HPDE6-E6E7 (cell line): ENCODE measurements around the gene BSX.

ENCODE experiments used
- DNase-seq: peaks from one replicate; pipeline ENCODE4 v3.0.0; 2011; ENCODE audit warnings: missing footprints; ENCODE audit errors: extremely low spot score

Gene BSX

DNA sequence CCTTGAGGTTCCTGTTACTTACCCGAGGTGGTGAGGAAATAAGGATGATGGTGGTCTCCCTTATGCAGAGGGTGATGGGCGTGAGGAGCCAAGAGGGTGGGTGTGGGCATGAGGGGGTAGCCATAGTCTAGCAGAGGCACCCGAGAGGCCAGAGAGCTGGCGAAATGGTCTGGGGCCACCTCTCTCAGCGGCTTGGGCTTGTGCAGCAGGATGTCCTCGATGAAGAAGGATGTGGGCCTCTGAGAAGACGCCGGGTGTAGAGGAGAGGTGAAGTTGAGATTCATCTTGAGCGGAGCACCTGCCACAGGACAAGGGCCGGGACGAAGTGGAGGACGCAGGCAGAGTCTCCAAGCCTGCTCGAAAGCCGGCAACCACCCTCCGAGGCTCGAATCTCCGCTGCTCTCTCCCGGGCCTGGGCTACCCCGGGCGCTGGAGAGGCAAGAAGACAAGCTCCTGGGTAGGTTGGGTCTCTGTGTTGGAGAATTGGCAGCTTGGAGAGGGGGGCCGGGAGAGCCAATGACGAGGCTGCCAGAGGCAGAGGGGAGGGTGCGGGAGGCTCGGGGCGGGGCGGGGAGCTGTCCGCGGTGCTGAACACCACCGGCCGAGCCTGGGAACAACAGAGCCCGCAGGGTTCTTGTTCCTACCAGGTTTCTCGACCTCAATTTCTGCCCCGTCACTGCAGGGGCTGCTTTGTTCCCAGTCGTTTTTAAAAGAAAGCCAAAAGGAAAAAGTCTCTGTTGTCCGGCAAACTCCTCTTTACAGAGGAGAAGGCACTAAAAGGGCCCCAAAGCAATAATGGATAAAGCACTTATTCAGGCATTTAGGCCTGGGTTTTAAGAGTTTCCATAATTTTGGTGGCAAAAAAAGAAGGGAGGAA, at the start of gene BSX:
Gene BSX (minus strand): TSS at position 447 of the 877 bp plus-strand sequence. CDS start 163 bp downstream, at position 284.
- peak; percentile 59 for DNase-seq

DNA sequence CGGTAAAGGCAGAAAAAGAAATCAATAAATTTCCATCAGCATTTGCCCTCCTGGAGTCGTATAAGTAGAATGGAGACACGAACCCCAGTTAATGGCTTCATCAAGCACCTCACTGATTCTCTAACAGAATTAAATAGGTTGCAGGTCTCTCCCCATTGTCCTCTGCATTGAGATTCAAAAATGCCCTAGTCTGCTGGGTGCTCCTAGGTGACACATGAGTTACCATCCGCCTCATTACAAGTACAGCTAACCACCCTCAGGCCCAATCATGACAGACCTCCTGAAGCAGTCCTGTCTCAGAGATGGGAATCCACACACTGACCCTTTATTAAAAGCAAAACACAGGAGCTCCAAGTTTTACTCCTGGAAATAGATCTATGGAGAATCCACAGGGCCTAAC, 48.9 kb upstream of the BSX start:
- no peak for DNase-seq

DNA sequence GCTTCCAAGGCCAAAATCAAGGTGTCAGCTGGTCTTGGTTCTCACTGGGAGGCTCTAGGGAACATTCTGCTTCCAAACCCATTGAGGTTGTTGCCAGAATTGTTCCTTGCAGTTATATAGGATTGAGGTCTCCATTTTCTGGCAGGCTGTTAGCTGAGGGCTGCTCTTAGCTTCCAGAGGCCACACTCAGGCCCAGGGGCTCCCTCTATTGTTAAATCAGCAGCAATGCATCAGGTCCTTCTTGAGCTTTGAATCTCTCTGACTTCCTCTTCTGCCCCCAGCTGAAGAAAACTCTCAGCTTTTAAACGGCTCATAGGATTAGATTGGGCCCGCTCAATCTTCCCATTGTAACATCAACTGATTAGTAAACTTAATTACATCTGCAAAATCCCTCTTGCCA, 39.3 kb upstream of the BSX start:
- DNase-seq, result peak; percentile 54

DNA sequence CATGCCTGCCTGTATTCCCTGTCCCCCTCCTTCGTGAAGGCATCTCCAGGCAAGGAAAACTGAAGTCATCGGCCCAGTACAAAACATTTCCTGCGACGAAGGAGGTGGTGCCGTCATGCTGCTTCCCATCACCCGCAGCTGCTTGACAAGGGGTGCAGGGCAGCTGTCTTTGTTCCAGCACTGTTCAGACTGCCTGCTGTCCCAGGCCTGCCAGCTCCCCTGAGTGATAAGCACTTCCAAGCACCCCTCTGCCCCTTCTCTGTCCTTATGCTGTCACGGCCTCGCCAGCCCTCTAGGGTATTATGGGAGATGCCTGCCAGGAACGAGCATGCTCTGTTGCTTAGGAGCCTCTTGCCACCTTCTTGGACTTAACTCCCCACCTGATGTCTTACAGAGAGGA, 37.1 kb upstream of the BSX start:
- DNase-seq, result no peak

DNA sequence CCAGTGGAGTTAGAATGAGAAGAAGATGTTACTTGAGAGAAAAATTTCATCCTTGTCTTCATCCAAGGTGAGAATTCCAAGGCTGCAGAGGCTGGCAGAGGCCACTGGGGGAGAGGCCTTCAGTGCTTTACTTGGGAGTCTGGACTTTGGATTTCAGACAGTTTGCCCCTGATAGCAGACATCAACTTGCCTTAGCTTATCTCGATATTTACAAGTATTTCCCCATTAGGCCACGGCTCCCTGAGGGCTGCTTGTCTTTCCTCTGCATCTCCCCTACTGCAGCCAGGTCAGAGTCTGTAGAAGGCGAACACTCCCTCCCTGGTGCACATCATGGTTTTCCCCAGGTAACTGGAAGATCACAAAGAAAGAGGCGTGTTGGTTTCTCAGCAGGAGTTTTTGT, 29.9 kb upstream of the BSX start:
- no peak for DNase-seq

DNA sequence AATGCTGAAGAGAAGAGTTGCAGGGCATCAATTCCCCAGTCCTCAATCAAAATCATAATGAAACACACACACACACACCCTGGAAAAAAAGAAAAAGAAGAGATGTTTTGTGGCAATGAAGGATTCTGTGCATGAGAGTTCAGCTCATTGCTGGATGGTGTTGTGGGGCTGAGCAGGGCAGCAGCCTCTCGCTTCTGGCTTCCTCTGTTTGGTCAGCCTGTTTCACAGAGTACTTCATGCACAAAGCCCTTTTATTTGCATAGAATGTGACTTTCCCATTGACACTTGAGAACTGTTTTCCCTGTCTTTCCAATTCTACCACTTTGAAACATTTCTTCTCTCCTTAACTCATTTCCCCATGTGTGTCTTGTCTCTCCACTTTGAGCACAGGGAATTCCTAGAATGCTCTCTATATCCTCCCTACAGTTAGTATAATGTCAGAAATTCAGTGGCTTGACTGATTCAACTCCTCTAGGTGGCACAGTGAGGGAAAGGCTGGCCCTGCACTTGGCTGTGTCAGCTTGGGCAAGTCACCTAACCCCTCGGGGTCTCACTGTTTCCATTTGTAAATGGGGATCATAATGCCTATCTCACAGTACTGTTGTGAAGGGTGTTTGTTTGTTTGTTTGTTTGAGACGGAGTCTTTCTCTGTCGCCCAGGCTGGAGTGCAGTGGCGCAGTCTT, 25.4 kb upstream of the BSX start:
- DNase-seq, result no peak

DNA sequence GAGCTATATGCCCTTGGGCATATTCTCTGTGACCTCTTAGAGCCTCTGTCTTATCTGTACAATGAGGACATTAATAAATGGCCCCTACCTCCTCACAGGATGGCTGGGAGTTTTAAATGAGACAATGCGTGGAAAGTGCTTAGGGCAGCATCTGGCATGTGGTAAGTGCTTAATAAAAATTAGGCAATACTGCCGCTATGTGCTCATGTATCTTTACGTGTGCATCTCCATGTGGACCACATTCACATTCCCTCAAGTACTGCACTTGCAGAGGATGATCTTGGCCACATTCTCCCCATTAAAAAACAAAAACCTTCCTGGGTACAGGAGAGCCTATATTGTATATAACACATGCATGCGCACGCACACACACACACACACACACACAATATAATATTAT, 19.1 kb upstream of the BSX start:
- no peak for DNase-seq

DNA sequence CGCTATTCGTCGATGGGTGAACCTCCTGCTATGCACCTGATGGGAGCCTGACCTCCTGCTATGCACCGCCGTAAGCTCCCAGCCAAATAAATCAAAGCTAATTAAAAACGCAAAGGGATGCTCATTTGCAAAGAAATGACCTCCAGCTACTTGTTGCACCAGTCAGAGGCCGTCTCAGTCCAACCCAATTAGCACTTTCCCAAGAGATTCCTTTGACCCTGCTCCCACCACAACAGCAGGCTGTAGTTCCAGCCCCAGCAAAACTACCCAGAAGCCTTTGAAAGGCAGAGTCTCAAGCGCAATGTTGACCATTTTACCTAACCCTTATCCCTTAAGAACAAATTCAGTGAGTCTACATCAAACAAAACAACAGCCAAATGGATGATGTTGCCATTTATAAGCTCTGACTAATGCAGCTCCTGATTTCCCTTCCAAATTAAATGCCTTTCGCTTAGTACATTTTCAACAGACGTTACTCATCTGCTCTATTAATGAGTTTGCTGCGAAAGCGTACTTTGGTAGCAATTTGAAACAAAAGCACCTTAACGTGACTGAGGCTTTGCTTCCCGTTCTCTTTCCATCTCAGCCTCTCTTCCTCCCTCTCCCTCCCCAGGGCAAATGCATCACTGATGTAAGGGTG, 17.2 kb upstream of the BSX start:
- no peak for DNase-seq

DNA sequence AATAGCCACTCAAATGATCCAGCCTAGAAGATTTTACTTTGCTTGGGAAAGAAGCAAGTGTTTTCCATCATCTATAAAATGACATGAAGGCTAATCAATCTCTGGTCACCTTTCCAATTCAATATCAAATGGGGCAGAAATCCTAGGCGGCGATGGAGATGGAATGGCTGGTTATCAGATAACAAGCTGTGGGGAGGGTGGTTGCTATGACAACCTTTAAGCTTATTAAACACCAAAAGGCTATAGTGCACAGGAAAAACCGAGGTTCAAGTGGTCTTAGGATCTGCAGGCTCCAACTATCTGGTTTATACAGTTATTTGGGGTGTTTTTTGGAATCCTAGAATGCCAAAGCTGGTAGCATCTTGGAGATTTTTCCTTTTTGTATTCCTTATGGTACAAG, 13.9 kb upstream of the BSX start:
- no peak for DNase-seq

DNA sequence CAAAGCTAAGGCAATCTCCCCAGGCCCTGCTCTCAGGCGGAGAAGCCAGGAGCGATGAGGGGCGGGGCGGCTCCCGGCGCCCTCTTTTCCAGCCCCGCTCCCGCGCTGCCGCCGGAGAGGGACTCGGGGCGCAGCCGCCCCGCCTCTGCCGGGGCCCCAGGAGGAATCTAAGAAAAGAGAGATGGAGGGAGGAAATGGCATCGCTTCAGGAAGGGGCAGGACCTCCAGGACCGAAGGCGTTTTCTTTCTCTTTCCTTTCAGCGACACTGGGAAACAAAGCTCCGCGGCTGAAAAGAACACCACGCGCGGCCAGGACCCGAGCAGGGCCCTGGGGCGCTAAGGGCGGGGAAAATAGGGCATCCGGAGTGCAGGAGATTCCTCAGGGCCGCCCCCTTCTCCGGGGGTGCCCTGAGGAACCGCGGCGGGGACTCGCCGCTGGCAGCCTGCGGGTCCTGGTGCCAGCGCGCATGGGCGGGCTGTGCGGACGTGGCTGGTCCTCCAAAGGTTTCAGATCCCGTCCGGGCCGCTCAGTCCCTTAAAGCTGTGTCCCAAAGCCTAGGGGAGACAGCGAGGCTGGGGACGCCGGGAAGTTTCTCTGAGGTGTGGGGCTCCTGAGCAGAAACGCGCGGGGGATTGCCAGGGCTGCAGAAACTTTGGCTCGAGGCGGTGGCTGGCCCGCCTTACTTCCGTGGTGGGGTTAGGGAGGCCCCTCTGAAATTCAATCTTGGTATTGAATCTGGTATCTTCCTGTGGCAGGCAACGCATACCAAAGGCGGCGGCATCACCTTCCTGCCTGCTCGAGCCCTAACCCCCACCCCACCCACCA, 2.8 kb upstream of the BSX start:
- DNase-seq, result no peak

DNA sequence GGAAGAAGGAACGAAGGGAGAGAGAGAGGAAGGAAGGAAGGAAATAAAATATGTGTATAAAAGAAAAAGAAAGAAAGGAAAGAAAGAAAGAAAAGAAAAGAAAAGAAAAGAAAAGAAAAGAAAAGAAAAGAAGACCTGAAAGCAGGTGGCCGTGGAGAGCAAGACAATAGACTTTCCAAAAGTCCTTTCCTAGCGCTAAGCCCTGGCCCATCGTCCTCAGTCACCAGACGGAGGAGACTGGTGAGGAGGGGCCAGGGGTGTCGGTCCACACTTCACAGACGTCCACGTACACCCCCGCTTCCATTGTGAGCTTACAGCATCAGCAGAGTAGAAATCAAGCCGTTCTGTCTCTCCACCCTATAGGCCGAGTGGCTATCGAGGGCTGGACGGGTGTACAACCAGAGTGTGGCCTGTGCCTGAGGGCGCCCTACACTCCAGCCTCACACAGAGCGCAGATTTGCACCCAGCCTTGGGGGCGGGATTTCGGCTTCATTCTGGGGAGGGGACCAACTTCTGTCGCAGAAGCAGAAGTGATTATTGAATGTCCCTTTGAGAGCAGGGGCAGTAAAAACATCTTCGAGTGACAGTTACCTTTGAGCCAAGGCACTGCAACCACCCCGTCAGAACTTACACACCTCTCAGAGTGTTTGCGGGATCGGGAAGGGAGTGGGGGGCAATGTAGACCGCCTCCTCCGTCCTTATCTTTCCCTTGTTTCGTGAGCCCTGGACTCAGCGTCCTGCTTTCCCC, 2.0 kb upstream of the BSX start:
- no peak for DNase-seq

DNA sequence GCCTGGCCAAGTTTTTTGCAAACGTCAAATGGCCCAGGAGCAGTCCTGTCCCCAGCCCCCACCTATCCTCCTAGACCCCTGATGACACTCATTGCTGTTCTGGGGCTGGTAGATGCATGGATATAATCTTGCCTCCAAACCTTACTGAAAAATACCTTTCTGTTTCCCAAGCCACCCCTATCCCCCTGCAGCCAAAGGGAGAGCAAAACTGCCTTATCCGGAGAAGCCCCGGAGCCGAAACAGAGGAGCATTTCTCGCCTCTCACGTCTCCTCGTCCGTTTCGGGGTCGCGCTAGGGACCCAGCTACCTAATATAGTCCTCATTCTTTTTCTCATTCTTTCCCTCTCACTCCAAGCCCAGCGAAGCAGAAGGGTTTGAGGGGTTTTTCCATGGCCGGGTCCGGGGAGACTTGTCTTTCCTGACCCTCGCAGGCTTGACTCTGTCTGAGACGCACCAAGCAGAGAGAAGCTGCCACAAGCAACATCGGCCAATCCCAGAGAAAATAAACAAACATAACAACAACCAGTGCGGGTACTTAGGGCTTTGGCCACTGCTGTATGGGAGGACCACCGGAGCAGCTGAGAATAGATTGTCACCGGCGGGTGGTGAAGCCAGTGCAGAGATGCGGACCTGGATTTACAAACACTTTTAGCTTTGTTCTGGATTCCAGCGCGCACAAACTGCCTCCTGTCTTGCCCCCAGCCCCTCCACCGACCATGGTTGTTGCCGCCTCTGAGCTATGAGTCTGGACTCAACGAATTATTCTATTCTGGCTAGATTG, 1.6 kb downstream of the BSX start:
- DNase-seq, result no peak

DNA sequence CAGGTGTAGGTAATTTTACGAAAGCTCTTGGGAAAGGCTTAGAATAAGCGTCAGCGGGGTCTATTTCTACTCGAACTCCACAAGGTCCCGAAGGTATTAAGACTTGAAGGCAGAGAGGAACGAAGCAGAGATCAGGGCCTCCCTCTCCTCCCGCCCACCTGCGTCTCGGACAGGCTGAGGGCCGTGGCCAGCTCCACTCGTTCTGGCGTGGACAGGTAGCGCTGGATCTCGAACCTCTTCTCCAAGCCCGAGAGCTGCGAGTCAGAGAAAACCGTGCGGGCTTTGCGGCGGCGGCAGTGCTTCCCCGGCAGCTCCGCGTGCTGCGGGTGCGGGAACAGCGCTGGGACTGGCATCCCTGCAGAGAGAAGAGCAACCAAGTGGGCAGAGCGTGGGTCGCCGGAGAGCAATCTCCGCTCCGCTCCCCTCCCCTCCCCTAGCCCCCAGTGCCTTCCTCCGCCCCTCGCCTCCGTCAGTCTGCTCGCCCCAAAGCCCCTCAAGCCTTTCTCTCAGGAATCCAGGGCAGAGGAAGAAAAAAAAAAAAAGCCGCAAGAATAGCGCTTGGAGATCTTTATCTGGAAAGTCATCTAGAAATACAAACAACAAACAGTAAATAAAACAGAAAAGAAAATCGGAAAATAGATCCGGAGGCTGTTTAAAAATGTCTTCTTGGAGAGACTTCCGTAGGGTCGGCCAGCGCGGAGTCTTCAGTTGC, 2.4 kb downstream of the BSX start:
- DNase-seq, result no peak

DNA sequence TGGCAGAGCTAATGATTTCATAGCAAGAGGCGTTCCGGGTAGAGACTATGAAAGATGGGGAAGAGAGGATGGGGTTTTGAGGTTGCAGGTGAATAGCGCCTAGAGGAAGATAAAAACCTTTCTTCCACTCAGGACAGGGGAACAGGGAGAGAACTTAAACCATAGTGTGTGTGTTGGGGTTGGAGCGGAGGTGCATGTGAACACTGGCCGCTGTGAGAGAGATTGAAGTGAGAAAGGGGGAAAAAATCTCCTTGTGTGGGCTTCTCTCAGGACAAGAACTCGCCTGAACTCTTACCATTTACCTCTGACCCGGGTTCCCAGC, 3.4 kb downstream of the BSX start:
- DNase-seq, result no peak

DNA sequence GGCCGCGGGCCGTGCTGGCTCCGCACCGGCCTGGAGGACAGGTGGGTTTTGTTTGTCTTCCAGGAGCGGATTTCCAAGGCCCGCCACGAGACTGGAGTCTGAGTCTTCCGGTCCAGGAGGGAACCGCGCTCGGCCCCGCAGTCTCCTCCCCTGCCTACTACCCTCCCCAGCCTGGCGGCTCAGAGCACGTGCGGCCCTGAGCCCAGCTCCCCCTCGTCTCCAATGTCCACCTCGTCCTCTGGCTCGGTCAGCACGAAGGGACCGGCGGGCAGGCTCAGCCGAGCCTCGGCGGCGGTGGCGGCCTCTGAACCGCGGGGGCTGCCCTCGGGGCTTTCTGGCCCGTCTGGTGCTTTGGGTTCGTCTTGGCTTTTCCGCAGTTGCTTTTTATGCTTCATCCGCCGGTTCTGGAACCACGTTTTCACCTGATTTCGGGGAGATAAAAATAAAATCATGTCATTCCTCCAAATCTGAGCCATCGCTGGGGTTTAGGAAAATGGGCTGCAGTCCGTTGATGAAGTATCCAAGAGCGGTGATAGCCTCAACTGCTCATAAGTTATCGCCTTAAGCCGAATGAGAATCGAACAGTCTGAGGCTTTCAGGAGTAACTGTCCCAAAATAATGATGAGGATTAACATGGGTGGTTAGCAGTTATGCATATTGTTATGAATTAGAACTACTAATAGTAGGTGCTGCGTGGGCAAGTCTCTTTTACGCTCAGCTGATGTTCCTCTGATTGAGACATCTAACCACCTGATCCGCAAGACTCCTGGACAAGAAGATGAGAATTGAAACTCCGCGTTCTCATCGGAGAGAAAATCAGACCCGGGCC, 4.0 kb downstream of the BSX start:
- DNase-seq, result no peak

DNA sequence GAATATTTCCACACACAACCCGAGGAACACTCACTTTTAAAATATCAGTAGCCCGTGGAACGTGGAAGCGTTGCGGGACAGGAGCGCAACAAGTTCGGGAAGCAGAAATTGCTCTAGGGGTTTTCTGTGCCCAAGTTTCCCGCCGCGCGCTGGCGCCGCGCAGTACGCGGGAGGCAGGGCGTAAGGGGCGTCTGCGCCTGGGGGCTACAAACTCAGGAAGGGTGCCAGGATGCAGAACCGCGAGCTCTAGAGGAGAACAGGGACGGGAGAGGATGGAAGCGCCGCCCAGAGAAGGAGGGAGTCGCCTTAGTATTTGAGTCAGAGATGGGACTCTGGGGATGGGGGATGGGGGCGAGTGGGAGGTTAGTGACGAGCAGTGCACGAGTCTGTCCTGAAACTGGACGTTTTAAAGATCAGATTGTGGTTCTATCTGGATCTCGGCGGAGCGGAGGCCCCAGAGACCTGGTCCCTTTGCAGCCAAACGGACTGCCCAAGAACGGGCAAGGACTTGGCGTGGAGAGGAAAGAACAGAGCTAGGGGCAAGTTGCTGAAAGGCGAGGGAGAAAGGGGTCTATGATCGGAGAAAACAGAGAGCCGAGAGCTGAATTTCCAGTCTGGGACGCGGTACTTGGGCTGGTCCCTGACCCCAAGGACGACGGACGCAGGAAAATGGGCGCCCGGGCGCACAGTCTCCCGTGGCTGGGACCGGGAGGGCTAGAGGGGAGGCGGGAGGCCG, 4.7 kb downstream of the BSX start:
- no peak for DNase-seq

DNA sequence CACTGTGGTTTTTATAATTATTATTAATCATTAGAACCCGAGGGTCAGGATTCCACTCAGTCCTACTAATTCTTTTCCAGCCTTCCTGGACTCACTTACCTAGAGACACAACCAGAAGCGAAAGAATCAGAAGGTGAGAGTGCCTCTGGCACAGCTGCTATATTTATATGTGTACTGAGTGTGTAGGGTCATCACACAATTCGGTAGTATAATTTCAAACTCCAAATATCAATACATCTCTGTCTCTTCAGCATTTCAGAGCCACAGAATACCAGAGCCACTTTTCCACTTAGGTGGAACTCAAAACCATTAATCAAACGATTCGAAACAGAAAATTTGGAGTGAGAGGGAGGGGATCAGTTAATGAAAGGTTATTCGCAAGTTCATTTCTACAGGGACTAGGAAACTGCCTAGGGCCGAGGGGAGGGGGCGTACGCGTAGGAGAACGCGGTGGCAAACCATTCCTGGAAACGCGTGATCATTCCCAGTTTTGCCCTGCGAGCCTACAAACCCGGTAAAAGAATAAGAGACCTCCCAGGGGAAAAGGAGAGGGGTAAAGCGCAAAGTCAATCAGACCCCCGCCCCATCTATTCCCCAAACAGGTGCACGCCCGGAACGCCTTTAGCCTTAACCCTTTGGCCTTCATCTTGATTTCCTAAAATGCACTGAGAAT, 5.4 kb downstream of the BSX start:
- DNase-seq, result no peak

DNA sequence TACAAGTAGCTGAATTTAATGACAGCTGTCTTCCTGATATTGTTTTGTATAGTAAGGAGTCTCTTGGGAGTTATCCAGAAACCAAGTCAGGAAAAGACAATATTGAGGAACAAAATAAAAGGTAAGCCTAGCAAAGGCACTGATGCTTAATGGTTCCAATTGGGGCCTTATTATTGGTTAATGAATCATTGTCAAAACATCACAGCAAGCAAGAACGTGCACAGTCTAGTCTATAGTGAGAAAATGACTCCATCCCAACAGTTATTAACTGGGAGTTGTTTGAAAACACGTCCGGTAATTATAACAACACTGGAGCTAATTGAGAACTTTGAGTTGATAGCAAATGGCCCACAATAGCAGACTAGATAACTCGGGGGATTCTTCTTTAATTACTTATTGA, 17.7 kb downstream of the BSX start:
- DNase-seq, result no peak
